Osteocyte (in vitro differentiated cells): ENCODE data around the gene DOCK2. TPM values are rescaled to one million over a fixed set of nuclear protein-coding genes. Genes with fewer than 3 reads are reported as not detected.
"Not testable (repeated sequence)": the region's sequence is repeated elsewhere in the genome, so short reads cannot be mapped to it uniquely, and the experiment has no call there.

Experiments used
- DNase-seq: peaks from one replicate; pipeline ENCODE4 v3.0.0; 2021; ENCODE audit warnings: mixed read lengths; ENCODE audit not compliant: unreplicated experiment; ENCODE audit errors: extremely low spot score
- H3K27ac Mint-ChIP-seq: one replicate; pipeline ENCODE4 v1.8.0; 2021; ENCODE audit warnings: mild to moderate bottlenecking, mixed read lengths; ENCODE audit not compliant: unreplicated experiment
- H3K27me3 Mint-ChIP-seq: one replicate; pipeline ENCODE4 v1.8.0; 2021; ENCODE audit warnings: mixed read lengths; ENCODE audit not compliant: unreplicated experiment
- H3K36me3 Mint-ChIP-seq: one replicate; pipeline ENCODE4 v1.8.0; 2021; ENCODE audit warnings: mixed read lengths; ENCODE audit not compliant: unreplicated experiment
- H3K4me1 Mint-ChIP-seq: one replicate; pipeline ENCODE4 v1.8.0; 2021; ENCODE audit warnings: mixed read lengths; ENCODE audit not compliant: unreplicated experiment
- H3K4me3 Mint-ChIP-seq: one replicate; pipeline ENCODE4 v1.8.0; 2021; ENCODE audit warnings: mild to moderate bottlenecking, moderate library complexity, mixed read lengths; ENCODE audit not compliant: unreplicated experiment
- H3K9me3 Mint-ChIP-seq: one replicate; pipeline ENCODE4 v1.8.0; 2021; ENCODE audit warnings: mixed read lengths; ENCODE audit not compliant: unreplicated experiment
- CTCF ChIP-seq: fragments of 200-600 bp; sonication (generic); IDR thresholded peaks from 2 replicates; pipeline ENCODE4 v1.5.0; 2021; ENCODE audit warnings: antibody characterized with exemption, mild to moderate bottlenecking, moderate library complexity
- total RNA-seq: library from RNA; stranded (reverse); gene quantifications from 2 replicates; pipeline ENCODE4 v1.2.1, GENCODE V29; 2021

DOCK2 gene
- total RNA-seq, 1 donor from 2014 or later = 11.6 TPM

- Mint-ChIP-seq H3K36me3 (peaks cover 2% of the 10 kb centered on the region), H3K27ac (no peak overlapping the region), H3K4me1 (peaks cover 4% of the 10 kb centered on the region), H3K27me3 (no peaks in the 10 kb centered on the region), H3K9me3 (no peaks in the 10 kb centered on the region), H3K4me3 (no peak overlapping the region)
- TF ChIP-seq CTCF = no peak
- no peak for DNase-seq
Measured at GRCh38 chr5:169751490-169751889, 114.4 kb downstream of the DOCK2 start.

- not testable (repeated sequence) for H3K27ac Mint-ChIP-seq, DNase-seq, H3K9me3 Mint-ChIP-seq, H3K27me3 Mint-ChIP-seq, H3K36me3 Mint-ChIP-seq, H3K4me3 Mint-ChIP-seq, H3K4me1 Mint-ChIP-seq
Measured at GRCh38 chr5:169752566-169752965, 115.5 kb downstream of the DOCK2 start.

DNA sequence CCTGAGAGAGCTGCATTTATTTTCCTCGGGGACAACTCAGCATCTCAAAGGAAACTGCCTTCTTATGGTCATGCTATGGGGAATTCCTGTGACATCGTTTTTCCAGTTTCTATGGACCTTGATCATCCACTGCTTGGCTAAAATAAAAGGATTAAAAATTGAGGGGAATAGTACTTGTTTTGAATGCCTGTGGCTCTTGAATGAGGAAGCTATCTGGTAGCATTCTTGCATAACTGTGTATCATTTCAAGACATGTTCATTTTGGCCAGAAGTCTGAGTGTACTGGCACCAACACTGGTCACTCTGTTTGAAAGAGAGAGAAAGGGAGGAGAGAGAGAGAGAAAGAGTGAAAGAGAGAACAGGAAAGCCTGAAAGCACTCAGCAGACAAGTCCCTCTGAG, 116.7 kb downstream of the DOCK2 start:
- no peaks in the 10 kb centered on the region for H3K9me3 Mint-ChIP-seq
- H3K27me3 Mint-ChIP-seq = no peaks in the 10 kb centered on the region
- H3K27ac Mint-ChIP-seq = no peak overlapping the region
- H3K4me1 Mint-ChIP-seq = peaks cover 4% of the 10 kb centered on the region
- no peak overlapping the region for H3K4me3 Mint-ChIP-seq
- H3K36me3 Mint-ChIP-seq = peaks cover 2% of the 10 kb centered on the region
- no peak for TF ChIP-seq CTCF
- no peak for DNase-seq

- no peaks in the 10 kb centered on the region for H3K27me3 Mint-ChIP-seq
- H3K36me3 Mint-ChIP-seq = peaks cover 2% of the 10 kb centered on the region
- H3K27ac Mint-ChIP-seq = no peak overlapping the region
- no peak overlapping the region for H3K4me3 Mint-ChIP-seq
- H3K9me3 Mint-ChIP-seq = peaks cover 2% of the 10 kb centered on the region
- DNase-seq = no peak
- no peak for TF ChIP-seq CTCF
- peaks cover 4% of the 10 kb centered on the region for H3K4me1 Mint-ChIP-seq
Measured at GRCh38 chr5:169754737-169755136, 117.7 kb downstream of the DOCK2 start.

DNA sequence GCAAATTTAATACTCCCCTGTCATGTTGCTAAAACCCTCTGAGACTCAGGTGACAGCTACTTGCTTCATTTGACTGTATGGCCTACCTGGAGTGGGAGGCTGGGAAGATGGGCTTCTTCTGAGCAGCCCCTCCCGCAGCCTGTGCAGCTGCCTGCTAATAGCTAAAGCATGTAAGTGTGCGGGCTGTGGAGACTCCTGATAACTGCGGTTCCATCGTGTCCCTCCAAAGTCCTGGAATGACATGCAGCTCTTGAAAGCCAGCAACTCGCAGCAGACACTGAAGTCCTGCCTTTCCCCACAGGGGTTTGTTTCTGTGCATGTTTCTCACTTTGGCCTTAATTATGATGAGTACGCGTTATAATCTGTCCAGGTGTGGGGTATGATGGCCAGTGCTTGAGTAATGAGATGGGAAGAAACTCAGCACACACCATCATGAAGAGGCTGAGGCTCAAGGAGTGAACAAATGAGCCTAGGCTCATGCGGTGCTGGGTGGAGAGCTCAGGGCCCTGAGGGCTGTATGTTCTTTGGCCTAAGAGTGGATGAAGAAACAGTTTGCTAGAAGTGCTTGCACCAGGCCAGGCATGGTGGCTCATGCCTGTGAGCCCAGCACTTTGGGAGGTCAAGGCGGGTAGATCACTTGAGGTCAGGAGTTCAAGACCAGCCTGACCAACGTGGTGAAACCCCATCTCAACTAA, 119.1 kb downstream of the DOCK2 start:
- Mint-ChIP-seq H3K36me3 (peaks cover 5% of the 10 kb centered on the region), H3K27ac (no peak overlapping the region), H3K4me3 (no peak overlapping the region), H3K4me1 (peaks cover 4% of the 10 kb centered on the region), H3K27me3 (no peaks in the 10 kb centered on the region), H3K9me3 (peaks cover 4% of the 10 kb centered on the region)
- no peak for TF ChIP-seq CTCF
- DNase-seq = no peak

- Mint-ChIP-seq H3K4me1 (peaks cover 4% of the 10 kb centered on the region), H3K36me3 (peaks cover 4% of the 10 kb centered on the region), H3K27ac (no peak overlapping the region), H3K4me3 (no peak overlapping the region), H3K27me3 (no peaks in the 10 kb centered on the region), H3K9me3 (peaks cover 4% of the 10 kb centered on the region)
- TF ChIP-seq CTCF = no peak
- DNase-seq = no peak
Measured at GRCh38 chr5:169757016-169757415, 119.9 kb downstream of the DOCK2 start.
